ENCODE data around the gene VASP.

The VASP gene

GRCh38 chr19:45522010-45522941 is 15.0 kb downstream of the VASP start:
- H3K27ac ChIP-seq: peak overlapping the region; percentile 75
- H3K36me3 ChIP-seq: peaks cover 100% of the 10 kb centered on the region
- peaks cover 6% of the 10 kb centered on the region for H3K9me3 ChIP-seq
- no peaks in the 10 kb centered on the region for H3K27me3 ChIP-seq
- no peak for TF ChIP-seq CTCF (IDR thresholded peaks at IDR 0.05)
- peak overlapping the region in 1 of 2 experiments; percentile 10 for H3K4me3 ChIP-seq (ENCODE audit: low read depth in 1 of 2, low read length in 1 of 2)
- H3K4me1 ChIP-seq (ENCODE audit: control insufficient read depth in 1 of 2, insufficient read depth in 1 of 2, low read depth in 1 of 2, low read length in 1 of 2): peaks cover 72 to 87% of the 10 kb centered on the region in 2 experiments

DNA sequence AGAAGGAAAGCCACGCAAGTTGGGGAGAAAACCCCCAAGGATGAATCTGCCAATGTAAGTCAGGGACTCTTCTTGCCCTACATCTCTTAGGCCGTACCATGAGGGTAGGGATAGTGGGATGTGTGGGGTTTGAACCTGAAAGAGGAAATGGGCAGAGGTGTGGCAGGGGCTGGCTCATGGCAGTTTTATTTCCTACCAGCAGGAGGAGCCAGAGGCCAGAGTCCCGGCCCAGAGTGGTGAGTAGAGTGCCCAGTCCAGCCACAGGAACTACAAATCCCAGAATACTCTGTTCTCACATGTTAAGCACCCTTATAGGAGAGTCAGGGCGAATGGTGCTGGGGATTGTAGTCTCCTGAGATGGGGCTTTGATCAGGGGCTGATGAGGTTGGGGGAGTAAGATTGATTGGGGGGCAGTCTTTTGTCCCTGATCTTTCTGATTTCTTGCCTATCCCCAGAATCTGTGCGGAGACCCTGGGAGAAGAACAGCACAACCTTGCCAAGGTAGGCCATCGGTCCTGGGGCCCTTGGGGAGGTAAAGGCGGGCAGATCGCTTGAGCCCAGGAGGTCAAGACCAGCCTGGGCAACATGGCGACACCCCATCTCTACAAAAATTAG is 16.5 kb downstream of the VASP start:
- Histone ChIP-seq H3K27ac (peak overlapping the region; percentile 75), H3K9me3 (peaks cover 6% of the 10 kb centered on the region), H3K27me3 (no peaks in the 10 kb centered on the region), H3K36me3 (peaks cover 100% of the 10 kb centered on the region), H3K4me1 (ENCODE audit: control insufficient read depth in 1 of 2, insufficient read depth in 1 of 2, low read depth in 1 of 2, low read length in 1 of 2) (peaks cover 68 to 87% of the 10 kb centered on the region in 2 experiments), H3K4me3 (ENCODE audit: low read depth in 1 of 2, low read length in 1 of 2) (peak overlapping the region in 1 of 2 experiments; percentile 10)
- TF ChIP-seq CTCF (IDR thresholded peaks at IDR 0.05): peak; percentile 96

DNA sequence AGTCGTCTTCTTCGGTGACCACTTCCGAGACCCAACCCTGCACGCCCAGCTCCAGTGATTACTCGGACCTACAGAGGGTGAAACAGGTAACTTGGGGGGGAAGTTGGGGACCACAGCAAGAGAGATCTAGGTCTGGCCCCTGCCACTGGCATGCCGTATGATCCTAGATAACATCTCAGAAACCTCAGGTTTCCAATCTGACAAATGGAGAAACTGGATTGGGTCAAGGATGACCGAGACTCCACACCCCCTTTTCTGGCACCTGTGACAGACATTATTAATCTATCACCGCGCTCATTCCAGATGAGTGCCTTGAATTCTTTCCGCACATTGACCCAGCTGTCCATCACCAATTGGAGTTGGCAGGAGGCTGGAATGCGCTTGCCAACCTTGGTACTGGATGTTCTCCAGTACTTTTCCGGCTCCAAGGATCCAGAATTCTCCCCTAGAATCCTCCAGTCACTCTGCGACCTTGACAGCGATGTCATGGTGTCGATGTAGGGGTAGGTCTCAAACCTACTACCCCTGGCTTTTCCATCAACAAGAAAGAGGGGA is 17.4 kb downstream of the VASP start:
- Histone ChIP-seq H3K9me3 (peaks cover 6% of the 10 kb centered on the region), H3K4me3 (ENCODE audit: low read depth in 1 of 2, low read length in 1 of 2) (no peak overlapping the region), H3K27ac (peak overlapping the region; percentile 75), H3K36me3 (peaks cover 98% of the 10 kb centered on the region), H3K4me1 (ENCODE audit: control insufficient read depth in 1 of 2, insufficient read depth in 1 of 2, low read depth in 1 of 2, low read length in 1 of 2) (peaks cover 74 to 90% of the 10 kb centered on the region in 2 experiments), H3K27me3 (no peaks in the 10 kb centered on the region)
- TF ChIP-seq CTCF (IDR thresholded peaks at IDR 0.05): no peak

DNA sequence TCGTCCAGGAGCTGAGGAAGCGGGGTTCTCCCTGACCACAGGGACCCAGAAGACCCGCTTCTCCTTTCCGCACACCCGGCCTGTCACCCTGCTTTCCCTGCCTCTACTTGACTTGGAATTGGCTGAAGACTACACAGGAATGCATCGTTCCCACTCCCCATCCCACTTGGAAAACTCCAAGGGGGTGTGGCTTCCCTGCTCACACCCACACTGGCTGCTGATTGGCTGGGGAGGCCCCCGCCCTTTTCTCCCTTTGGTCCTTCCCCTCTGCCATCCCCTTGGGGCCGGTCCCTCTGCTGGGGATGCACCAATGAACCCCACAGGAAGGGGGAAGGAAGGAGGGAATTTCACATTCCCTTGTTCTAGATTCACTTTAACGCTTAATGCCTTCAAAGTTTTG is 18.9 kb downstream of the VASP start:
- H3K4me1 ChIP-seq (ENCODE audit: control insufficient read depth in 1 of 2, insufficient read depth in 1 of 2, low read depth in 1 of 2, low read length in 1 of 2): peaks cover 67 to 83% of the 10 kb centered on the region in 2 experiments
- peak overlapping the region in 1 of 2 experiments; percentile 11 for H3K4me3 ChIP-seq (ENCODE audit: low read depth in 1 of 2, low read length in 1 of 2)
- H3K9me3 ChIP-seq: peaks cover 6% of the 10 kb centered on the region
- H3K27ac ChIP-seq: peak overlapping the region; percentile 75
- peaks cover 83% of the 10 kb centered on the region for H3K36me3 ChIP-seq
- H3K27me3 ChIP-seq: no peaks in the 10 kb centered on the region
- no peak for TF ChIP-seq CTCF (IDR thresholded peaks at IDR 0.05)

- TF ChIP-seq CTCF (IDR thresholded peaks at IDR 0.05): no peak
- Histone ChIP-seq H3K36me3 (peaks cover 75% of the 10 kb centered on the region), H3K27me3 (no peaks in the 10 kb centered on the region), H3K9me3 (peaks cover 6% of the 10 kb centered on the region), H3K4me3 (ENCODE audit: low read depth in 1 of 2, low read length in 1 of 2) (peak overlapping the region in 1 of 2 experiments; percentile 11), H3K4me1 (ENCODE audit: control insufficient read depth in 1 of 2, insufficient read depth in 1 of 2, low read depth in 1 of 2, low read length in 1 of 2) (peaks cover 63 to 76% of the 10 kb centered on the region in 2 experiments), H3K27ac (peak overlapping the region; percentile 75)
Observed at GRCh38 chr19:45526971-45527370, 19.7 kb downstream of the VASP start.
